IMR-90 (cell line): ENCODE measurements around the gene GPSM1. TPM values are rescaled to one million over a fixed set of nuclear protein-coding genes. Genes with fewer than 3 reads are reported as not detected.

Source experiments
- ATAC-seq: fragments of 200-7000 bp; cut with Tn5 transposase; 2 replicates; pipeline ENCODE4 v1.9.1; 2020; ENCODE audit warnings: low read depth, mild to moderate bottlenecking, moderate library complexity
- BruUV-seq: library from RNA; stranded (reverse); fragments of 400-500 nt; replicated peaks from 2 replicates; lab custom pipeline; 2021; lab: Mats Ljungman, UMichigan
- CTCF ChIA-PET: fragments of 300-600 bp; formaldehyde crosslinking; extraction: SDS; loops from one replicate; lab custom pipeline; 2021; ENCODE audit warnings: antibody characterized with exemption; lab: Yijun Ruan, JAX
- POLR2A ChIA-PET: fragments of 300-600 bp; sonication (Branson Sonifier 250); formaldehyde crosslinking; loops from one replicate; lab custom pipeline; 2022; ENCODE audit warnings: antibody characterized with exemption; ENCODE audit not compliant: unreplicated experiment; lab: Charles Lee
- DNase-seq: peaks from one replicate; pipeline ENCODE4 v3.0.0; 2013
- H2AFZ ChIP-seq: replicated peaks from 2 replicates; pipeline ENCODE3; 2013; ENCODE audit warnings: low read length, mild to moderate bottlenecking; ENCODE audit not compliant: poor library complexity
- H2AK5ac ChIP-seq: 2 replicates; pipeline ENCODE4 v1.6.1; 2013; ENCODE audit warnings: low read depth, low read length, inconsistent platforms
- H2AK9ac ChIP-seq: replicated peaks from 2 replicates; pipeline ENCODE3; 2013; ENCODE audit warnings: mild to moderate bottlenecking, low read depth, low read length, moderate library complexity; ENCODE audit not compliant: poor library complexity
- H2BK120ac ChIP-seq: 2 replicates; pipeline ENCODE4 v1.6.1; 2013; ENCODE audit warnings: low read depth, low read length, inconsistent platforms
- H2BK15ac ChIP-seq: 3 replicates; pipeline ENCODE4 v1.6.1; 2013; ENCODE audit warnings: low read depth, low read length, inconsistent platforms
- H2BK20ac ChIP-seq: 2 replicates; pipeline ENCODE4 v1.6.1; 2013; ENCODE audit warnings: low read depth, mild to moderate bottlenecking, inconsistent platforms, low read length, moderate library complexity
- H2BK5ac ChIP-seq: 2 replicates; pipeline ENCODE4 v1.6.1; 2013; ENCODE audit warnings: mild to moderate bottlenecking, low read depth, low read length, inconsistent platforms; ENCODE audit not compliant: poor library complexity, severe bottlenecking
- H3K14ac ChIP-seq: replicated peaks from 2 replicates; pipeline ENCODE4 v1.6.1; 2013; ENCODE audit warnings: low read depth, low read length, inconsistent platforms
- H3K18ac ChIP-seq: 2 replicates; pipeline ENCODE4 v1.6.1; 2013; ENCODE audit warnings: low read depth, low read length, control low read depth
- H3K23ac ChIP-seq: 2 replicates; pipeline ENCODE4 v1.6.1; 2013; ENCODE audit warnings: low read depth, low read length, inconsistent platforms
- H3K27ac ChIP-seq: 2 replicates; pipeline ENCODE4 v1.5.1; 2013; ENCODE audit warnings: mild to moderate bottlenecking, control low read depth, low read length; ENCODE audit not compliant: insufficient read depth
- H3K27me3 ChIP-seq: 2 replicates; pipeline ENCODE4 v1.6.1; 2013; ENCODE audit warnings: low read length; ENCODE audit not compliant: control insufficient read depth, insufficient read depth
- H3K36me3 ChIP-seq: 2 replicates; pipeline ENCODE4 v1.6.1; 2013; ENCODE audit warnings: low read length, mixed read lengths; ENCODE audit not compliant: control insufficient read depth, insufficient read depth
- H3K4ac ChIP-seq: 2 replicates; pipeline ENCODE4 v1.6.1; 2013; ENCODE audit warnings: low read depth, low read length, inconsistent platforms
- H3K4me1 ChIP-seq: 2 replicates; pipeline ENCODE4 v1.6.1; 2013; ENCODE audit warnings: low read length, mixed read lengths; ENCODE audit not compliant: control insufficient read depth, insufficient read depth
- H3K4me2 ChIP-seq: 2 replicates; pipeline ENCODE4 v1.6.1; 2013; ENCODE audit warnings: low read depth, mild to moderate bottlenecking, control low read depth, low read length, moderate library complexity
- H3K4me3 ChIP-seq: 2 replicates; pipeline ENCODE4 v1.5.1; 2013; ENCODE audit warnings: low read depth, mild to moderate bottlenecking, control low read depth, low read length, moderate library complexity; ENCODE audit not compliant: insufficient read depth
- H3K56ac ChIP-seq: 2 replicates; pipeline ENCODE4 v1.6.1; 2013; ENCODE audit warnings: low read length, inconsistent platforms; ENCODE audit not compliant: insufficient read depth; ENCODE audit errors: extremely low read depth
- H3K79me1 ChIP-seq, 2 experiments: 2 replicates each; pipeline ENCODE4 v1.6.1; 2013; ENCODE audit warnings: low read length in 2 of 2, inconsistent platforms in 1 of 2, low read depth in 1 of 2
- H3K9ac ChIP-seq: 2 replicates; pipeline ENCODE4 v1.6.1; 2013; ENCODE audit warnings: low read depth, low read length, control low read depth
- H3K9me1 ChIP-seq: 2 replicates; pipeline ENCODE4 v1.6.1; 2013; ENCODE audit warnings: low read length, inconsistent platforms; ENCODE audit not compliant: insufficient read depth
- H3K9me3 ChIP-seq: 2 replicates; pipeline ENCODE4 v1.6.1; 2013; ENCODE audit warnings: low read length; ENCODE audit not compliant: control insufficient read depth, insufficient read depth
- H4K20me1 ChIP-seq: 2 replicates; pipeline ENCODE4 v1.6.1; 2013; ENCODE audit warnings: low read length, inconsistent platforms; ENCODE audit not compliant: insufficient read depth
- H4K5ac ChIP-seq: 2 replicates; pipeline ENCODE4 v1.6.1; 2013; ENCODE audit warnings: mild to moderate bottlenecking, low read depth, low read length, control low read depth
- H4K8ac ChIP-seq, 2 experiments: 2 replicates each; pipeline ENCODE4 v1.6.1; 2013; ENCODE audit warnings: low read depth in 2 of 2, low read length in 2 of 2, control low read depth in 1 of 2, inconsistent platforms in 1 of 2
- H4K91ac ChIP-seq: 2 replicates; pipeline ENCODE4 v1.6.1; 2013; ENCODE audit warnings: low read depth, low read length, inconsistent platforms; ENCODE audit not compliant: insufficient read depth
- BHLHE40 ChIP-seq: fragments of 150-350 bp; IDR thresholded peaks from 2 replicates; pipeline ENCODE4 v1.6.1; 2016; ENCODE audit warnings: mild to moderate bottlenecking, low read depth, low read length
- WGBS, 2 experiments: methylation state at CpG; one replicate each; pipeline versions ENCODE4 v1.1.5 to v1.1.7; 2013; ENCODE audit warnings: missing lambda C conversion rate in 2 of 2; ENCODE audit not compliant: insufficient read length in 1 of 2; ENCODE audit errors: extremely low coverage in 2 of 2; 5-methylcytosine and 5-hydroxymethylcytosine counted together
- dilution Hi-C: fragments of 300-500 bp; cut with HindIII; formaldehyde crosslinking; loops from one replicate; pipeline ENCODE4 v1.14.3; 2018; ENCODE audit warnings: low sequenced_read_pairs; ENCODE audit not compliant: unreplicated experiment
- in situ Hi-C: fragments of 300-500 bp; cut with MboI; formaldehyde crosslinking; loops from 3 replicates; pipeline ENCODE4 v1.14.3; 2019; ENCODE audit warnings: low sequenced_read_pairs, inconsistent platforms, mixed read lengths
- intact Hi-C: fragments of 100-400 bp; cut with micrococcal nuclease; formaldehyde crosslinking; loops from 2 replicates; pipeline ENCODE4 v1.10.0; 2022
- polyA plus RNA-seq, 3 experiments: library from polyadenylated mRNA; depleted of rRNA; stranded (reverse); fragments of >200 nt; gene quantifications; 2 replicates each; pipeline ENCODE4 v1.2.3, GENCODE V29; 2012; ENCODE audit warnings: low replicate concordance in 1 of 3
- total RNA-seq: library from RNA; depleted of rRNA; stranded (reverse); fragments of >200 nt; gene quantifications from 2 replicates; pipeline ENCODE4 v1.2.3, GENCODE V29; 2012

Gene GPSM1
- total and polyA plus RNA-seq, 2 of the 4 experiments (the other 2 are of a cell fraction): 28.7 to 71.2 TPM

- Histone ChIP-seq H3K9me3 (no peaks in the 10 kb centered on the region; the same call in 1 of the 2 replicates), H3K56ac (no peak overlapping the region; the same call in 1 of the 2 replicates), H3K9ac (no peak overlapping the region), H2AFZ (no peak overlapping the region), H3K4ac (no peak overlapping the region), H4K8ac (no peak overlapping the region), H4K20me1 (no peaks in the 10 kb centered on the region), H3K27me3 (peaks cover 43% of the 10 kb centered on the region), H3K79me1 (no peaks in the 10 kb centered on the region), H2BK20ac (no peak overlapping the region), H4K91ac (no peak overlapping the region), H3K4me1 (no peaks in the 10 kb centered on the region), H3K18ac (no peak overlapping the region), H3K23ac (no peak overlapping the region), H2BK15ac (no peak overlapping the region), H3K4me3 (no peak overlapping the region), H2AK5ac (no peak overlapping the region), H3K9me1 (no peaks in the 10 kb centered on the region), H2AK9ac (no peak overlapping the region), H3K36me3 (no peaks in the 10 kb centered on the region), H2BK5ac (no peak overlapping the region), H3K4me2 (no peak overlapping the region), H2BK120ac (no peak overlapping the region), H3K14ac (no peak overlapping the region), H3K27ac (no peak overlapping the region), H4K5ac (no peak overlapping the region)
- BruUV-seq: no TSS peak
- CTCF ChIA-PET: no interaction called here
- no peak for DNase-seq
- no peak for ATAC-seq
- dilution Hi-C loops (no loop called here), intact Hi-C loops (no loop called here), in situ Hi-C loops (no loop called here)
- POLR2A ChIA-PET: no interaction called here
- TF ChIP-seq BHLHE40: no peak
- 22% methylated on average over 13 of the region's 37 CpGs; no CpG with 5 or more reads in 1 of the 2 experiments for WGBS, 2 experiments
These were observed 31.6 kb upstream of the GPSM1 start for GRCh38 chr9:136295542-136296433.
